Stimulated activated CD4-positive, alpha-beta T cell treated with anti-CD3 and anti-CD28 coated beads, Interleukin-4, amount 100 ng/mL, for 1 hour (primary cell): ENCODE measurements around the gene IL21.
"Not testable (repeated sequence)": the region's sequence is repeated elsewhere in the genome, so short reads cannot be mapped to it uniquely, and the experiment has no call there.

Experiments used
- DNase-seq: peaks from one replicate; pipeline ENCODE4 v3.0.0-alpha.2; 2020

Gene IL21

DNA sequence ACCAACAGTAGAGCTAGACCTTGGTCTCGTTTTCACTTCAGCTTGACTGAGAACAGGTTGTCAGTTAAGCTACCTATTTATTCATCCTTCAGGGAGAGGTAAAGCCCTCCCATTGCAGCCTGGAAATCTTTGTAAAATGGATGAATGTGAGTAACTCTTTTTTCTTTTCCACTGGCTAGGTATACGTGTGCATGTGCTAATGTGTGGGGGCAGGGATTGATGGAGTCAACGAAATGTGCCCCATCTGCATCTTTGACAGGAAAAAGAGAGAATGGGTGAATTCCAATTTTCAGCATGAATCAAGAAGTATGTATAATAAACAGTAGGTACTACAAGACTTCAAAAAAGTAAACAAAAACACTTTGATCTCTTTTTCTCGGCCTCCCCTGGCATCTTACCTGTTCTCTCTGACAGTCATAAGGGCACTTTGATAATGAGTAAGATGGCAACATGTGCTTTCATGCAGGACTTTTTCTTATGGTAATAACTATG, at the start of gene IL21:
Gene IL21 (minus strand): TSS at position 51 of the 492 bp plus-strand sequence. CDS start 55 bp downstream, outside the sequence.
- no peak for DNase-seq

DNA sequence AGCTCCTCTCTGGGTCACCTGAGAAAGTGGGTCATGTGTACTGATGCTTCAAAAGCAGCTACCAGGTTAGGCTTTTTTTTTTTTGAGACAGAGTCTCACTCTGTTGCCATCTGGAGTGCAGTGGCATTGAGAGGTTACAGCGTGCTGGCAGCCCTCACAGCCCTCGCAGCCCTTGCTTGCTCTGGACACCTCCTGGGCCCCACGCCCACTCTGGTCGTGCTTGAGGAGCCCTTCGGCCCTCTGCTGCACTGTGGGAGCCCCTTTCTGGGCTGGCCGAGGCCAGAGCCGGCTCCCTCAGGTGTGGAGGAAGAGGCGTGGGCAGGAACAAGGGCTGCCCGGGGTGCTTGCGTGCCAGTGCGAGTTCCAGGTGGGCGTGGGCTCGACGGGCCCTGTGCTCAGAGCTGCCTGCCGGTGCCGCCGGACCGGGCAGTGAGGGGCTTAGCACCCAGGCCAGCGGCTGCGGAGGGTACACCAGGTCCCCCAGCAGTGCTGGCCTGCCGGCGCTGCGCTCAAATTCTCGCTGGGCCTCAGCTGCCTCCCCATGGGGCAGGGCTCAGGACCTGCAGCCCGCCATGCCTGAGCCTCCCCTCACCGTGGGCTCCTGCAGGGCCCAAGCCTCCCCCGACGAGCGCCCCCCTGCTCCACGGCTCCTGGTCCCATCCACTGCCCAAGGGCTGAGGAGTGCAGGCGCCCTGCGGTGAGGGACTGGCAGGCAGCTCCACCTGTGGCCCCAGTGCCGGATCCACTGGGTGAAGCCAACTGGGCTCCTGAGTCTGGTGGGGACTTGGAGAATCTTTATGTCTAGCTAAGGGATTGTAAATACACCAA, 49.3 kb upstream of the IL21 start:
- no peak for DNase-seq

- DNase-seq: no peak
Measured at GRCh38 chr4:122668241-122668640, 47.4 kb upstream of the IL21 start.

- no peak for DNase-seq
Measured at GRCh38 chr4:122666527-122667245, 45.8 kb upstream of the IL21 start.

GRCh38 chr4:122665161-122665929, 44.5 kb upstream of the IL21 start:
- no peak for DNase-seq

DNA sequence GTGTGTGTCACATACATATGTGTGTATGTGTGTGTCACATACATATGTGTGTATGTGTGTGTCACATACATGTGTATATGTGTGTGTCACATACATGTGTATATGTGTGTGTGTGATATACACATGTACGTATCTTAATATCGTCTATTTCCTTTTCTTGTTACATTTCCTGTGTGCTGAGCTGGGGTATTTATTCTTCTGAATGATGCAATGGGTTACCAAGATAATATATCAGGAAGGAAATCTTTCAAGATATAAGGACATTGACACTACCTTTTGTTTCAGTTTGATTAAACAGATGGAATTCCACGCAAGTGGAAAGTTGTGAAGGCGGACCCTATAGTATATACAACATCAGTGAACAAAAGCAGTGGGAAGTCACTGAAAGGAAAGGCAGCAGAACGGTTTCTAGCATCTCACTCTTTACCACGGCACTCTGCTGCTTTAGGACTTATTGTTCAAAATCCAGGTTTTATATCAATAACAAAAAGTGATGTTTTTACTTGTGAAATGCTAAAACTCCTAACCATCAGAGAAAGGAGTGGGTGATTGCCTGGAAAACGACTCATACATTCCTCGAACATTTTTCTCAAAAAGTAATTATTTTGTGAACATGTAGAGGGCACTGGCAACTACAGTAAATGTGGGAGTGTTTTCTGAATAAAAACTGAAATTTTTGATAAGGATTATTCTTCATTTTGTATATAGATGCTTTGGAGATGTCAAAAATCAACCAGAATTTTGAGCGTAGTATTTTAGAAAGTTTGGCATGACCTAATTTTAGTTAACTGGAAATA, 43.1 kb upstream of the IL21 start:
- DNase-seq: no peak

DNA sequence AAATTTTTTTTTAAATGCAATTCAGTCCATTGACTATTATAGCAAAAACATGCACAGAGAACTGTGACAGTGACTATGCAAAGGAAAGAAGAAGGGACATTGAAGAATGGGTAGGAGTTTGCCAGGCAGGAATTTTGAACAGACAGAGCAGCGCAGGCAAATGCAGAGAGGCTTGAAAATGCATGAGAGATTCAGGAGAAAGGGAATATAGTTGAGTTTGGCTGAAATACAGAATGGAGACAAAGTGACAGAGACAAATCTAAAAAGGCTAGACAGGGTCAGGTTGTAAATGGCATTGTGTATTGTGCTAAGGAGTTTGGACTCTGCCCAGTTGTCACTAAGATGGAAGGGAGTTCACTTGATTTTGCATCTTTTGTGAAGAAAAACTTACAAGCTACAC, 42.4 kb upstream of the IL21 start:
- DNase-seq: no peak

GRCh38 chr4:122662701-122663100, 41.8 kb upstream of the IL21 start:
- DNase-seq: no peak

- DNase-seq: no peak
Measured at GRCh38 chr4:122661176-122662160, 40.6 kb upstream of the IL21 start.

GRCh38 chr4:122658818-122659295, 38.0 kb upstream of the IL21 start:
- no peak for DNase-seq

DNA sequence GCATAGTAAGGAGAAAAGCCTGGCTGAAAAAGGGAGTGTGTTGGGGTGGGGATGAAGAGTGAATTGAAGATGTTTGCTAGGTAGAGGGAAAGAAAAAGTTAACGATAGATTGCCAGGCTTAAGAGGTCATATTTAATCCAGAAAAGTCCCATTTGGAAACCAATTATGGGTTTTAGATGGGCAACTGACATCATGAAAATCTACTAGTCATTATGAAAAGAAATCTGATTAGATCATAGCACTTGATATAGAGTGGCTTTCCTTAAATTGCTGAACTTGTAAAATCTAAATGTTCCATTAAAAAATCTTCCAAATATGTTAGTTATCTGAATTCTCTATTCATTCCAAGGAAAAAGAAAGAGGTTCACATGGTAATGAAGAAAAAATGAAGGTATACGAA, 37.5 kb upstream of the IL21 start:
- DNase-seq: no peak

- no peak for DNase-seq
Measured at GRCh38 chr4:122657553-122657952, 36.7 kb upstream of the IL21 start.

DNA sequence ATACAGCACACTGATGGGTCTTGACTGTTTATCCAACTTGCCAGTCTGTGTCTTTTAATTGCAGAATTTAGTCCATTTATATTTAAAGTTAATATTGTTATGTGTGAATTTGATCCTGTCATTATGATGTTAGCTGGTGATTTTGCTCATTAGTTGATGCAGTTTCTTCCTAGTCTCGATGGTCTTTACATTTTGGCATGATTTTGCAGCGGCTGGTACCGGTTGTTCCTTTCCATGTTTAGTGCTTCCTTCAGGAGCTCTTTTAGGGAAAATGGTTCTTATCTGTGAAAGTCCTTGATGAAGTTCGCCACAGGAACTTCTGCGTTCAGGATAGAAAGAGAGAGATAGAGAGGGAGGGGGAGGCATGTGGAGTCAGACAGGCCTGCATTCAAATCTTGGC, 35.7 kb upstream of the IL21 start:
- DNase-seq: not testable (repeated sequence)

DNA sequence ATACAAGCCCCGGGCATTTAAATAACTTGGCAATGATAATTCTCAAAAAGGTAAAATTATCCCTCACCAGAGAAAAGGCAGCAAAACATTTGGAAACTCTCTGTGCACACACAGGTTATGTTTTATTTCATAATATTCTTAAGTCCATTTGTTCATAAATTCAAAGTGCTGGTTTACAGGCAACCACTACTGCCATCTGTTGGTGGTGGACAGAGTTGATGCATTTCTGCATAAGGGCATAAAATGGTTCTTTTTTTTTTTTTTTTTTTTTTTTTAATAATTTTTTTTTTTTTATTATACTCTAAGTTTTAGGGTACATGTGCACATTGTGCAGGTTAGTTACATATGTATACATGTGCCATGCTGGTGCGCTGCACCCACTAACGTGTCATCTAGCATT, 31.5 kb upstream of the IL21 start:
- peak; percentile 50 for DNase-seq

DNA sequence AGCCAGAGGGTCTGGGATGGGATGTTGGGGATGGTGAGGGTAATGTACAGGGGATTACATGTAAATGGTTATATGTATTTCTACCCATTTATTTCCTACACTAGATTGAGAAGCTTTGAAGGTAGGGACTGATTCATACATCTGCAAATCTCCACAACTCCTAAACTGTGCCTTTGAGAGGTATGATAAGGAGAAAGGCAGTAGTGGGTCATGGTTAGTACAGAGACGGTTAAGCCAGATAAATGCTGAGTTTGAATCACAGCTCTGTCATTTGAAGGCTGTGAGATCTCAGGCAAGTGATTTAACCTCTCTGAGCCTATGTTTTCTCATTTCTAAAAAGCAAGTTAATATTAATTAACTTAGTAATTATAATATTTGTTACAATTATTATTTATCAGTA, 29.3 kb upstream of the IL21 start:
- no peak for DNase-seq

DNA sequence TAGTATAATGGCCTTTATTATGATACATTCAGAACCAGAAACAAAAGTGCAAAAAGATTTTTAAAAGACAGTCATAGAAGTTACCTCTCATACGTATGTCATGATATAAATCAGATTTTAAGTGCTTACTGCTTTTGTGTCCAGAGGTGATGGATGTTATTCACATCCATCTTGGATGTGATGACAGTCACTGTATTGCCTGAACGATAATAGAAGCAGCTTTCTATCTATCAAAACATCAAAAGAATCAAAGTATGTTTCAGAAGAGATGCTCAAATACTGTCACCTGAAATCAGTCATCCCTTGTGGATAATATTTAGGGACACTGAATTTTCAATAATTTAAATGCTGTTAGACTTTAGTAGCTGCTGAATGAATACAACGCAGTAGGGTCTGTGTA, 26.8 kb upstream of the IL21 start:
- no peak for DNase-seq

- DNase-seq: no peak
Measured at GRCh38 chr4:122643257-122643656, 22.4 kb upstream of the IL21 start.

DNA sequence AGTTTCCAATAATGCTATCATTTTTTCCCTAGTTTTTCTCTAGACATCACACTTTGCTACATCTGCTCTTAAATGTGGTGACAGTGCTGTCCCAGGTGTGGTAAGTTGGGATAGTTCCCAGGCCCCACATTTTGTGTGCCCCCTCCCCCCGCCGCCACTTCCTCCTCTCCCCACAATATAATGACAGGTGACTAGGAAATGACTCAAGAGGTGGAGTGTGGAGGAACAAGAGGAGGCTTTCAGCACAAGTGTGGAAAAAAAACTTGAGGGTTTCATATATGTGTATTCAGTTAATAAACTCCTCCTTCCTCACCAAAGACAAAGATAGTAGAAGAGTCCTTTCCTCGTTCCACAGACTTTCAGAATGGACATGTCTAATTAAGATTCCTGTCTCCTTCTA, 18.3 kb upstream of the IL21 start:
- DNase-seq: no peak

GRCh38 chr4:122636697-122637096, 15.8 kb upstream of the IL21 start:
- no peak for DNase-seq

- DNase-seq: no peak
Measured at GRCh38 chr4:122635205-122635604, 14.3 kb upstream of the IL21 start.

GRCh38 chr4:122633211-122633610, 12.3 kb upstream of the IL21 start:
- no peak for DNase-seq
